Measurements from ENCODE around the gene PDZD7.

Gene PDZD7

DNA sequence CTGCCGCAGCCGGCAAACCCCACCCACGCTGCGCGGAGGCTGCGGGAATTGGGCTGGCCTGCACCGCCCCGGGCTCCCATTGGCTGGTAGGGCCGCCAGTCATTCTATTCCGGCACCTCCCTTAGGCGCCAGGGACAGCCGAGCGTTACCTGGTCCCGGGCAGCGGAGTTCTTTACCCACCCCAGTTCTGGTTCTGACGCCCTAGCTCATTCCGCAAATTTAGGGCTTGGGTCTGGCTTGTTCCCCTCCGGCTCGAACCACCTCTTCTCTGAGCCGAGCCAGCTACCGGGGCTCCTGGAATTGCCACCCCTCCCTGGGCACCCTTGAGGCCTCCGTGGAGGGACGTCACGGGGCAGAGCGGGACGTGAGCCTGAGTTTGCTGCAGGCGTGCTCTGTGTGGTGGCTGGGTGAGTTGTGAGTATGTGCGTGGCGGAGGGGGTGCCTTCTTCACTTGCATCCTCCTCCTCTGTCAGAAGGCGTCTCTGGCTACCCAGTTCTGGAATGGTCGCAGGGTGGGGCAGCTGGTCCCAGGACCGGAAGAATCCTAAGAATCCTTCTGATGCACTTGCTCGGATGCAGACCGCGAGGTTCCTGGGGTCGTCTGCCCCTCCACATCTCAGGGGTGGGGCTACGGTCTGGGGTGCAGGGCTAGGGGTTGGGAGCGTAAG lies at the start of gene PDZD7, which contains the start of gene SFXN3:
PDZD7 (minus strand) TSS at position 2 of the 668 bp plus-strand sequence. CDS start 910 bp downstream, outside the sequence.
SFXN3 (plus strand) TSS at position 107 of the 668 bp plus-strand sequence. CDS start 3,461 bp downstream, outside the sequence.
- DNase-seq (ENCODE audit: low spot score) = peak; percentile 93

DNA sequence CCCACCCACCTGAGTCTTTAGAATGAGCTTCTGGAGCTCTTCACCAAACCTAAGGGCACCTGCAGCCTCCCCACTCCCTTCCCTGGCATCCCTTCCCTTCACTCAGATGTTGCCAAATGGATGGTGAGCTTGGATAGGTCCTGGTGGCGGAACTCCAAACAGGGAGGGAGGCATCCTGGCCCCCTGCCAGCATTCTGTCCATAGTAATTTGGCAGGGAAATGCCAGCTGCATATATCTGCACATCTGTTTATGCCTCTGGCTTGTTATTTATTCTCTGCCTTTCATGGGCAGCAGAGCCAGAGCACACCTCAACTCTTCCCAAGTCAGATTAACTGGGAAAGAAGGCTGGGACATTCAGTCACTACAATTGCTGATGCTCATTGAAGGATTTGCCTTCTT lies 48.9 kb upstream of the PDZD7 start:
- DNase-seq (ENCODE audit: low spot score) = no peak

DNA sequence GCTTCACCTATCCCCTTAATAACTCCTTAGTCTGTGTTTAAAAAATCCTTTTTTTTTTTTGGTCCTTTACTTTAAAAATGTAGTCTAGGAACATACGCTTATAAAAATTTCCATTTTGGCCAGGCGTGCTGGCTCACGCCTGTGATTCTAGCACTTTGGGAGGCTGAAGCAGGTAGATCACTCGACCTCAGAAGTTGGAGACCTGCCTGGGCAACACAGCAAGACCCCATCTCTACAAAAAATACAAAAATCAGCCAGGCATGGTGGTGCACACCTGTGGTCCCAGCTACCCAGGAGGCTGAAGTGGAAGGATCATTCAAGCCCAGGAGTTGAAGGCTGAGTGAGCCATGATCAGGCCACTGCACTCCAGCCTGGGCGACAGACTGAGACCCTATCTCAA lies 45.7 kb upstream of the PDZD7 start:
- no peak for DNase-seq (ENCODE audit: low spot score)

- DNase-seq (ENCODE audit: low spot score) = no peak
Observed at GRCh38 chr10:101075775-101076174, 44.8 kb upstream of the PDZD7 start.

DNA sequence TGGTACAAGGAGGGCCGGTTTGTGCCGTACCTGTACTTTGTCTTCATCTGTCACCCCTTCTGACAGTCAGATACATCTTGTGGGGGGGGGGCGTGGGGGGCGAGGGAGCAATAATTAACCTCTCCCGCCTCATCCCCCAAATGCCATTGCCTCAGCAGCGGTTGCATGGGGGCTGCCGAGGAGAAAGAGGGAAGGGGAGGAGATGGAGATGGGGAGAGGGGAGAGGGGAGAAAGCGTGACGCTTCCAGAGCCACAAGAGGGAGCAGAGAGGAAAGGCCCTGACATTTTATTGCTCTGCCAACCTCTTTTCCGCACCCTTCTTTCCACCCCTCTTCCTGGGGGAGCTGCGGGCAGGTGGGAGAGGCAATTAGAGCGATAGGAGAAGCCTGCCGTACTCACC lies 42.7 kb upstream of the PDZD7 start:
- DNase-seq (ENCODE audit: low spot score) = no peak

GRCh38 chr10:101072923-101073322 lies 42.0 kb upstream of the PDZD7 start:
- no peak for DNase-seq (ENCODE audit: low spot score)

GRCh38 chr10:101071885-101072433 lies 41.0 kb upstream of the PDZD7 start:
- DNase-seq (ENCODE audit: low spot score) = no peak

GRCh38 chr10:101071267-101071884 lies 40.4 kb upstream of the PDZD7 start:
- DNase-seq (ENCODE audit: low spot score) = no peak

- no peak for DNase-seq (ENCODE audit: low spot score)
Observed at GRCh38 chr10:101070098-101070497, 39.2 kb upstream of the PDZD7 start.

GRCh38 chr10:101069441-101069840 lies 38.5 kb upstream of the PDZD7 start:
- DNase-seq (ENCODE audit: low spot score) = no peak

- DNase-seq (ENCODE audit: low spot score) = peak; percentile 84
Observed at GRCh38 chr10:101067356-101068083, 36.6 kb upstream of the PDZD7 start.

- no peak for DNase-seq (ENCODE audit: low spot score)
Observed at GRCh38 chr10:101066896-101067355, 36.0 kb upstream of the PDZD7 start.

DNA sequence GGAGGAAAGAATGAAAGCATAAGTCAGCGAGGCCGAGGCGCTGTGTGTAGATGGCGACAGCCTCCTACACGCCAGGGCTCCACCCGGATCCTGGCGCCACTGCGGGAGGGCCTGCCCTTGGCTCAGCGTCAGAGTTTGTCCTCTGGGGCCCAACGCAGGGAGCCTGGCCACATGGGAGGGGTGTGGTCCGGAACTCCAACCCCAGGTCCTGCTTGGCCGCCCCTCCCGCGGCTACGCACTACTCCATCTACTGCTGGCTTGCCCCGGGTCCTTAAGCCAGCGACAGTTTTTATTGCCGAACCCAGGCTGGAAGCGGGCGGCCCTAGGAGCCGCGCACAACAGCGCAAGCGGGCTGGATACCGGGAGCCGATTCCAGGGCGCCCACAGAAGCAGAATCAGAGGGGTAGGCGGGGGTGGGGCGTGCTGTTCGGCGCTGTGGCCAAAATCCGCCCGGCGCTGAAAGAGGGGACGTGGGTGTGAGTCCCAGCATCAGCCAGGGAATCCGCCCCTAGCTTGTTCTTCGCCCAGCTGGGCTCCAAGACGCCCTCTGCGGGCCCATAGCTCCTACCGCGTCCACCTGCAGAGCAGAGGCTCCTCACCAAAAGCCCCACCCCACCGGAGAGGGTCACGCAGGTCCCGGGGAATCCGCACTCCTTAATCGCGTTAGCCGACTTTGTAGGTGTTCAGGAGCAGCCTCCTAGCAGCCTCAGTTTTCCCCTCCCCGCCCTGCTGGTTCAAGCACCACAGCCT lies 35.4 kb upstream of the PDZD7 start:
- DNase-seq (ENCODE audit: low spot score) = peak; percentile 76

DNA sequence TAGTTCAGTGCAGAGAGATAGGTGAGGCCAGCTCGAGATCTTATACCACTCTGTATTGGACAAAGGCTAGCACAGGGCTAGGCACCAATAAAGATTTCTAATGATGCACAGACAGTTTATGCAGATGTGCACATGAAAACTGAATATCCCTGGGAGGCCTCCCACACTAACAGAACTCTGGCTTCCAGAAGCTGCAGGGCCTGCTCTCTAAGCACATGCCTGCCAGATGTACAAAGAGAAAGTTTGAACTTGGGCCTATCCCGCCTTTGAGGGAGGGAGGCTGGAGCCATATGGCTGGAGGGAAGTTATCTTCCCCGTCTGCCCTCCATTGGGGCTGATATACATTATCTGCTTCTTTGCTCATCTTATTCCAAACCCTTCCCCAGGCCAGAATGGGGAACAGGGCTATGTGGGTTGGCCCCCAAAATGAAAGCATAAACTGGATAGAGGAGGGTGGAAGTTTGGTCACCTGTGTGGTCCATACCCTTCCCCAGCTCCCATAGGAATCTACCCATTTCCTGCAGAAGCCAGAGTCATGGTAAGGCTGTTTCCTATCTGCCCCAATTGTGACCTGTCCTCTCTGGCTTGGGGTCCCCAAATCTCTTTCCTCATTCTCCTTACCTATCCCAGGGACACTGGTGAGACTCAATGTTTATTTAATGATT lies 34.7 kb upstream of the PDZD7 start:
- DNase-seq (ENCODE audit: low spot score) = no peak

- DNase-seq (ENCODE audit: low spot score) = no peak
Observed at GRCh38 chr10:101064415-101065030, 33.6 kb upstream of the PDZD7 start.

DNA sequence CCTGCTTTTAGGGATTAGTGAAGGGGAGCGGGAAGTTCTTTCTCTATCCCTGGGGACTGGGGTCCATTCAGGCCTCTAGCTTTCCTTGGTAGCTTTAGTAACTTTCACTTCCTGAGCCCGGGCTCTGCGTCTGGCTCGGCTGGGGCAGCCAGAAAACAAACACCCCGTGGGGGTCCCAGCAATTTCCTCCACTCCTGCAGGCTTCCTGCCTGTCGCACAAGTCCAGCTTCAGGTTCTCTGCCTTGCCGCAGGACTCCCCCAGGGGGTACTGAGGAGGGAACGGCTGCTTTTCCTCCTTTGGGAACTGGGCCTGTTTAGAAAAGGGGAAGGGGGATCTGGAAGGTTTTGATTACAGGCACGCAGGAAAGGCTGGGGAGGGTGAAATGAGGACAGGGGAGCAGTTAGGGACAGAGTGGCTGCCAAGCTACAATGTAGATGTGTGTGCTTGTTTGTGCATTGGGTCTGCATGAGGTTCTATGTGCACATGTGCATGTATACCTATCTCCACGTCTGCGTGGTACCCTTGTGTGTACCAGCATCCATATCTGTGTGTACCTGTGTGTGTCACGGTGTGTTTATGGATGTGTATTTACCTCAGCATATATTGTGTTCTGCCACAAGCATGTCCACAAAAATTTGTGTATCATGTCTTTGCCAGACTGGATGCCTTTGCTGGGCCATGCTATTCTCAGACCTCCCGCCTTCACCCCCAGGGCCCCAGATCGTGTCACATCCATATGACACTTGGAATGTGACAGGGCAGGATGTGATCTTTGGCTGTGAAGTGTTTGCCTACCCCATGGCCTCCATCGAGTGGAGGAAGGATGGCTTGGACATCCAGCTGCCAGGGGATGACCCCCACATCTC lies 32.9 kb upstream of the PDZD7 start:
- no peak for DNase-seq (ENCODE audit: low spot score)

DNA sequence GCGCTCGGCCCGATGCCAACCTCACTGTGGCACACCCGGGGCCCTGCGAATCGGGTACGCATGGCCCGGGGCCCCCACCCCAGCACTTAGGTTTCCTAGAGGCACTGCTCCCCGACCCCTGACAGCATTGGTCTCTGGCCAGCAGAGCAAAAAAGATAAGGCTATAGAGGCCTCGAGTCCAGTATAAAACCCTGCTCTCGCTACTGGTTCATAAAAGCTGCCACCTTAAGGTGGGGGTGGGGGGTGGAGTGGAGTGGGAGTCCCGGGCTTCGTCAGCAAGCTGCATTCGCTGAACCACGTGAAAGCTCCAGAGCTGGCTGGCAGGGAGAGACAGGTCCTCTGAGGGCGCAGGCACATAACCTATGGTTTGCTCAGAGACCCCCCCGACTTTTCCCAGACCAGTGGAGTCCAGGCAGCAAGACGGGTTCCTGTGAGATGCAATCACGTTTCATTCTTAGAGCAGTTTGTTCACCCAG lies 32.2 kb upstream of the PDZD7 start:
- DNase-seq (ENCODE audit: low spot score) = no peak

DNA sequence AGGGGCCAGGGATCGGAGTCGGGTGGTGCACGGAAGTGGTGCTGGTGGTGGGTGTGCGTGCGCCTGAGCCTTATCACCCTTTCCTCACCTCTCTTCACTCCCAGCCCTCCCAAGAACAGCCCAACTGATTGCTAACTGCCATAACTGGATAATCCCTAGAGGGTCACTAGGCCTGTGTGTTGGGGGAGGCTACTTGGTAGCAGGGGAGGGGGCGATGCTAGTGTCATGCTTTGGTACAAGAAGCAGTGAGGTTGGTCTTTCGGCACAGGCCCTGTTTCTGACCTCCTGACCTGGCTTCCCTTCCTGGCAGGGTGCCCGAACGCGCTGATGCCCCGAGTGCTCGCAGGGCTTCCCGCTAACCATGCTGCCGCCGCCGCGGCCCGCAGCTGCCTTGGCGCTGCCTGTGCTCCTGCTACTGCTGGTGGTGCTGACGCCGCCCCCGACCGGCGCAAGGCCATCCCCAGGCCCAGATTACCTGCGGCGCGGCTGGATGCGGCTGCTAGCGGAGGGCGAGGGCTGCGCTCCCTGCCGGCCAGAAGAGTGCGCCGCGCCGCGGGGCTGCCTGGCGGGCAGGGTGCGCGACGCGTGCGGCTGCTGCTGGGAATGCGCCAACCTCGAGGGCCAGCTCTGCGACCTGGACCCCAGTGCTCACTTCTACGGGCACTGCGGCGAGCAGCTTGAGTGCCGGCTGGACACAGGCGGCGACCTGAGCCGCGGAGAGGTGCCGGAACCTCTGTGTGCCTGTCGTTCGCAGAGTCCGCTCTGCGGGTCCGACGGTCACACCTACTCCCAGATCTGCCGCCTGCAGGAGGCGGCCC lies 31.5 kb upstream of the PDZD7 start:
- peak; percentile 88 for DNase-seq (ENCODE audit: low spot score)
